Esophagus squamous epithelium (tissue), 5 donors: ENCODE results near the gene LRCH4. TPM values are rescaled to one million over a fixed set of nuclear protein-coding genes. Genes with fewer than 3 reads are reported as not detected.
A peak's percentile ranks its signal among the peaks of the same experiment; 100 is the strongest.

Experiments used
- DNase-seq: peaks from one replicate; lab custom pipeline; 2025; lab: John Stamatoyannopoulos, UW
- H3K27ac ChIP-seq, 4 donors: fragments of 200-600 bp; sonication (generic); one replicate each; pipeline ENCODE4 v1.5.1; 2016 to 2019; ENCODE audit warnings: mild to moderate bottlenecking in 1 of 4
- H3K27me3 ChIP-seq, 4 donors: fragments of 200-600 bp; sonication (generic); 1 replicate in 3 of 4; 2 replicates in 1 of 4; pipeline versions ENCODE4 v1.5.1 to v1.6.0; 2017 to 2021; ENCODE audit warnings: antibody characterized with exemption in 1 of 4
- H3K36me3 ChIP-seq, 3 donors: fragments of 200-600 bp; sonication (generic); one replicate each; pipeline ENCODE4 v1.5.1; 2016 to 2019
- H3K4me1 ChIP-seq, 3 donors: fragments of 200-600 bp; sonication (generic); one replicate each; pipeline ENCODE4 v1.5.1; 2017 to 2019
- H3K4me3 ChIP-seq, 4 donors: fragments of 200-600 bp; sonication (generic); 1 replicate in 3 of 4; 2 replicates in 1 of 4; pipeline ENCODE4 v1.5.1; 2016 to 2019; ENCODE audit warnings: mild to moderate bottlenecking in 2 of 4, moderate library complexity in 1 of 4
- H3K9me3 ChIP-seq, 3 donors: fragments of 200-600 bp; sonication (generic); one replicate each; pipeline ENCODE4 v1.5.1; 2016 to 2019
- POLR2A ChIP-seq, 4 donors: fragments of 450-650 bp; IDR thresholded peaks; one replicate each; pipeline ENCODE4 v1.6.1; 2017; ENCODE audit warnings: antibody characterized with exemption in 4 of 4, mild to moderate bottlenecking in 4 of 4, moderate library complexity in 3 of 4
- WGBS, 2 donors: methylation state at CpG; one replicate each; pipeline ENCODE4 v1.1.5; 2018; 5-methylcytosine and 5-hydroxymethylcytosine counted together
- intact Hi-C: fragments of 100-400 bp; cut with DNase I; formaldehyde crosslinking; loops from one replicate; pipeline ENCODE4 v1.15.0; 2022
- total RNA-seq, 4 donors: library from RNA; depleted of rRNA; stranded (reverse); fragments of >200 nt; gene quantifications; one replicate each; pipeline ENCODE4 v1.1.0, GENCODE V29; 2016
- TF ChIP-seq, protein P1 (sequence below), 6 experiments: fragments of 450-650 bp in 4 of 6; fragments of 200-600 bp in 2 of 6; sonication (generic) in 2 of 6; IDR thresholded peaks; one replicate each; pipeline ENCODE4 v1.5.1; 2016 to 2019; ENCODE audit warnings: antibody characterized with exemption in 6 of 6, mild to moderate bottlenecking in 4 of 6, moderate library complexity in 4 of 6
- donor health status: DM: yes; HTN: yes; CAD: no.

Gene LRCH4
- total RNA-seq, 4 donors from 2014 or later = 50.1 to 84.0 (median 70.4) TPM

DNA sequence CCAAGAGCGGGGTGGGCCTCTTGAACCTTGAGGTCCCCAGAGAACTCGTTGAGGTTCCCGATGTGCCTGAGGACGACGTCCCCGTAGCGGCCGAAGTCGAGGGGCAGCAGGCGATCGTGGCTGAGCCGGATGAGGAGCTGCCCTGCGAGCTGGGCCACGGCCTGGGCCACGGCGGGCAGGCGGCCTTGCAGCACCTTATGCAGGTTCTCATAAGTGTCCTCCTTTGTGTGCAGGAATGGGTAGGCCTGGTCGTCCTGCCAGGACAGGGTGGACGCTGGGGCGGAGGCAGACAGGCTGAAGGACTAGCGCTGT is 41.3 kb upstream of the LRCH4 start:
- no peaks in the 10 kb centered on the region for H3K9me3 ChIP-seq
- no peaks in the 10 kb centered on the region for H3K27me3 ChIP-seq
- intact Hi-C loops = no loop called here
- TF ChIP-seq, protein P1, sequence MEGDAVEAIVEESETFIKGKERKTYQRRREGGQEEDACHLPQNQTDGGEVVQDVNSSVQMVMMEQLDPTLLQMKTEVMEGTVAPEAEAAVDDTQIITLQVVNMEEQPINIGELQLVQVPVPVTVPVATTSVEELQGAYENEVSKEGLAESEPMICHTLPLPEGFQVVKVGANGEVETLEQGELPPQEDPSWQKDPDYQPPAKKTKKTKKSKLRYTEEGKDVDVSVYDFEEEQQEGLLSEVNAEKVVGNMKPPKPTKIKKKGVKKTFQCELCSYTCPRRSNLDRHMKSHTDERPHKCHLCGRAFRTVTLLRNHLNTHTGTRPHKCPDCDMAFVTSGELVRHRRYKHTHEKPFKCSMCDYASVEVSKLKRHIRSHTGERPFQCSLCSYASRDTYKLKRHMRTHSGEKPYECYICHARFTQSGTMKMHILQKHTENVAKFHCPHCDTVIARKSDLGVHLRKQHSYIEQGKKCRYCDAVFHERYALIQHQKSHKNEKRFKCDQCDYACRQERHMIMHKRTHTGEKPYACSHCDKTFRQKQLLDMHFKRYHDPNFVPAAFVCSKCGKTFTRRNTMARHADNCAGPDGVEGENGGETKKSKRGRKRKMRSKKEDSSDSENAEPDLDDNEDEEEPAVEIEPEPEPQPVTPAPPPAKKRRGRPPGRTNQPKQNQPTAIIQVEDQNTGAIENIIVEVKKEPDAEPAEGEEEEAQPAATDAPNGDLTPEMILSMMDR (IDR thresholded peaks at IDR 0.05) = no peak
- peaks cover 4 to 20% (median 4%) of the 10 kb centered on the region in 3 donors for H3K4me1 ChIP-seq
- H3K27ac ChIP-seq = peak overlapping the region in 1 of 4 donors; percentile 49
- DNase-seq = no peak
- peak overlapping the region in 1 of 4 donors; percentile 63 for H3K4me3 ChIP-seq
- no peaks in the 10 kb centered on the region for H3K36me3 ChIP-seq
- 100% methylated on average over 1 of the region's 21 CpGs; no CpG with 5 or more reads in 1 of the 2 donors for WGBS, 2 donors

DNA sequence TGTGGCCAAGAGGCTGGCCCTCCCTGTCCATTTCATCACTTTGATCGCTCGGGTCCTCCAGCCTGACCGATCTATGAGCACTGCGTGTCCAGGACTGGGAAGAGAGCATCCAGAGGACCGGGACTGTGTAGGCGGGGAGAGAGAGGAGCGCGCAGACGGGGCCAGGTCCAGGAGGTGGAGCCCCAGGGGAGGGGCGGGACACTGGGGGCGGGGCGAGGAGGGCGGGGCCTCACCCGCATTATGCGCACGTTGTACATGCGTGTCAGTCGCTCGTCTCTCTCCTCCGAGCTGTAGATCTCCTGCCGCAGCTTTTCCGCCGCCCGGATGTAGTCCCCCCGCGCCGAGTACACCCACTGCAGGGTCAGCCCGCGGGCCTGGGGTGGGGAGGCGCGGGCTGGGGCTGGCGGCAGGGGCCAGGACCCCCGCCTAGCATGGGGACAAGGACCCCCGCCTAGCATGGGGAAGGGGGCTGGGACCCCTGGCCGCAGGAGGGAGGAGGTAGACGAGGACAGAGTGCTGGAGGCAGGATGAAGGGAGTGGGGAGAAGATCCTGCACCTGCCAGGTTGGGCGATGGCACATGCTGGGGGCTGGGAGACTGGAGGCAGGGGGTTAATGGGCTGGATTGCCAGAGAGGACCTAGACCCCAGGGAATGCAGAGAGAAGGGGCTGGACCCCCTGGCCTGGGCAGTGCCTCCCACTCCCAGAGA is 40.8 kb upstream of the LRCH4 start:
- H3K36me3 ChIP-seq = no peaks in the 10 kb centered on the region
- TF ChIP-seq, protein P1 (IDR thresholded peaks at IDR 0.05) = no peak
- peak in 1 of 4 donors; percentile 27 for TF ChIP-seq POLR2A (IDR thresholded peaks at IDR 0.05)
- peak overlapping the region; percentile 10 to 65 (median 56) for H3K27ac ChIP-seq
- H3K4me1 ChIP-seq = peaks cover 4 to 20% (median 4%) of the 10 kb centered on the region in 3 donors
- no peak for DNase-seq
- H3K4me3 ChIP-seq = peak overlapping the region; percentile 12 to 63 (median 34)
- no peaks in the 10 kb centered on the region for H3K9me3 ChIP-seq
- 11 to 51% methylated on average over 2 to 6 of the region's 37 CpGs for WGBS, 2 donors
- no peaks in the 10 kb centered on the region for H3K27me3 ChIP-seq
- intact Hi-C loops = no loop called here

DNA sequence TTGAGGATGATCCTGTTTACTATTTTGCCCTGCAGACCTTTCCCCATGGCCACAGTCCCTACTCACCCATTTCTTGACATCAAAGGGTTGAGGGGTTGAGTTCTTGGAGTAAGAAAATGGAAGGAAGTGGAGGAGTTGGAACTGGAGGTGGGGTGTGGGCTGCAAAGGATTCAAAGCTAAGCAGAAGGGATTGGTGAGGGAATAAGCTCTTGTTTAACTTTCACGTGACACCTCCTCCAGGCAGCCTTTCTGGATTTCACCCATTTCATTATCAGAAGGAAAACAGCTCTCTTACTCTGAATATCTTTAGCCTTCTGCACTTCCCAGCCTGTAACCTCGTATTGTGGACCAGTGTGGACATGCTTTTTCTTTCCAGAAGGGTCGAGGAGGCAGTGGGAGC is 40.1 kb upstream of the LRCH4 start:
- Histone ChIP-seq H3K4me1 (peaks cover 4 to 20% (median 4%) of the 10 kb centered on the region in 3 donors), H3K9me3 (no peaks in the 10 kb centered on the region), H3K27ac (peak overlapping the region in 2 of 4 donors; percentile 10 to 65), H3K4me3 (peak overlapping the region; percentile 12 to 63 (median 34)), H3K36me3 (no peaks in the 10 kb centered on the region), H3K27me3 (no peaks in the 10 kb centered on the region)
- intact Hi-C loops = no loop called here
- DNase-seq = no peak
- TF ChIP-seq, protein P1 (IDR thresholded peaks at IDR 0.05) = no peak
- no peak for TF ChIP-seq POLR2A (IDR thresholded peaks at IDR 0.05)
- WGBS, 2 donors = 10 to 13% methylated on average over 3 of the region's 3 CpGs

DNA sequence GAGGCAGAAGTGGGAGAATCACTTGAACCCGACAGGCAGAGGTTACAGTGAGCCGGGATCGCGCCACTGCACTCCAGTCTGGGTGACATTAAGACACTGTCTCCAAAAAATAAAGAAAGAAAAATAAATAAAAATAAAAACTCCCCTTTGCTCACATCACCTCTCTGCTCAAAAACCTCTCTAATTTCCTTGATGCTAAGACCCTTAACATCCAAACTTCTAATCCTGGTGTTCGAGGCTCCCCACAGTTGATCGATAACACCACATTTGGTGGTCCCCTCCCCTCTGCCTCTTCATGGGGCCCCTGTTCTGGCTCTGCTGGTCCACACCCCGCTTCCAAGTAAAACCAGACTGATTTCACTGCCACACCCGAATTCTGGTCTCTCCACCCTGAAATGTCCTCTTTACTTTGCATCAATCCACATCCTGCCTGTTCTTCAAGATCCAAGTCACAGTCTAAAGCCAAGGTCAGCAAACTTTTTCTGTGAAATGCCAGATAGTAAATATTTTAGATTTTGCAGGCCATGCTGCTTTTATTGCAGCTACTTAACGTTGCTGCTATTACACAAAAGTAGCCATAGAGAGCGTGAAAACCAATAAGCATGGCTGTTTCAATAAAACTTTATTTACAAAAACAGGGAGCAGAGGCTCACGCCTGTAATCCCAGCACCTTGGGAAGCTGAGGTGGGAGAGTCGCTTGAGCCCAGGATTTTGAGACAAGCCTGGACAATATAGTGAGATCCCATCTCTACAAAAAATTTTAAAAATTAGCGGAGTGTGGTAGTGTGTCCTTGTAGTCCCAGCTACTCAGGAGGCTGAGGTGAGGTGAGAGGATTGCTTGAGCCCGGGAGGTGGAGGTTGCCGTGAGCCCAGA is 38.3 kb upstream of the LRCH4 start:
- Histone ChIP-seq H3K36me3 (no peaks in the 10 kb centered on the region), H3K4me3 (no peak overlapping the region), H3K9me3 (no peaks in the 10 kb centered on the region), H3K4me1 (peaks cover 4 to 20% (median 4%) of the 10 kb centered on the region in 3 donors), H3K27me3 (no peaks in the 10 kb centered on the region), H3K27ac (no peak overlapping the region)
- 77 to 87% methylated on average over 15 of the region's 15 CpGs for WGBS, 2 donors
- intact Hi-C loops = no loop called here
- DNase-seq = no peak
- TF ChIP-seq, protein P1 (IDR thresholded peaks at IDR 0.05) = no peak
- TF ChIP-seq POLR2A (IDR thresholded peaks at IDR 0.05) = no peak

DNA sequence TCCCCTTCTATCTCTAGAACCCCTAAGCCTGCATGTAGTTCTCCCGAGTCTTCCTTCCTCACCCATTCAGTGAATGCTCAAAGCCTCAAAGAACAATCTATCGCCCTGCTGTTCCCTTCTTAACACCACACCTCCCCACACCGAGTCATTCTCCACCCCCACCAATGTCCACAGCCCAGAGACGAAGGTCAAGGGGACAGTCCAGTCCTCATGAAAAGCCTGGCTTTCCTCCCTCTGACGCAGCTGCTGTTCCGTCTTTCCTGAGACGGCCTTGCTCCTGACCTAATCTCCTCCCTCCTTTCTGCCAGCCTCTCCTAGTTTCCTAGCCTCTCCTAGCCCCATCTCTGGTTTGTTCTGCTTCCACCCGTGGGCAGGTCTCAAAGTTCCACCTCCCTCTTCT is 35.6 kb upstream of the LRCH4 start:
- WGBS, 2 donors = 81 to 92% methylated on average over 8 of the region's 8 CpGs
- peaks cover under 1 to 12% (median under 1%) of the 10 kb centered on the region in 3 donors for H3K4me1 ChIP-seq
- H3K36me3 ChIP-seq = no peaks in the 10 kb centered on the region
- TF ChIP-seq POLR2A (IDR thresholded peaks at IDR 0.05) = no peak
- TF ChIP-seq, protein P1 (IDR thresholded peaks at IDR 0.05) = no peak
- intact Hi-C loops = no loop called here
- H3K27ac ChIP-seq = no peak overlapping the region
- no peak overlapping the region for H3K4me3 ChIP-seq
- no peaks in the 10 kb centered on the region for H3K9me3 ChIP-seq
- no peak for DNase-seq
- H3K27me3 ChIP-seq = no peaks in the 10 kb centered on the region
